Stimulated activated CD4-positive, alpha-beta T cell treated with anti-CD3 and anti-CD28 coated beads, Interleukin-1b, Interleukin-23, amount 100 ng/mL, for 1 hour (primary cell): Measurements from ENCODE around the gene ZNF436.

Experiments
- DNase-seq, 2 donors: peaks; one replicate each; pipeline ENCODE4 v3.0.0-alpha.2; 2020; ENCODE audit warnings: low read depth in 2 of 2

The ZNF436 gene

DNA sequence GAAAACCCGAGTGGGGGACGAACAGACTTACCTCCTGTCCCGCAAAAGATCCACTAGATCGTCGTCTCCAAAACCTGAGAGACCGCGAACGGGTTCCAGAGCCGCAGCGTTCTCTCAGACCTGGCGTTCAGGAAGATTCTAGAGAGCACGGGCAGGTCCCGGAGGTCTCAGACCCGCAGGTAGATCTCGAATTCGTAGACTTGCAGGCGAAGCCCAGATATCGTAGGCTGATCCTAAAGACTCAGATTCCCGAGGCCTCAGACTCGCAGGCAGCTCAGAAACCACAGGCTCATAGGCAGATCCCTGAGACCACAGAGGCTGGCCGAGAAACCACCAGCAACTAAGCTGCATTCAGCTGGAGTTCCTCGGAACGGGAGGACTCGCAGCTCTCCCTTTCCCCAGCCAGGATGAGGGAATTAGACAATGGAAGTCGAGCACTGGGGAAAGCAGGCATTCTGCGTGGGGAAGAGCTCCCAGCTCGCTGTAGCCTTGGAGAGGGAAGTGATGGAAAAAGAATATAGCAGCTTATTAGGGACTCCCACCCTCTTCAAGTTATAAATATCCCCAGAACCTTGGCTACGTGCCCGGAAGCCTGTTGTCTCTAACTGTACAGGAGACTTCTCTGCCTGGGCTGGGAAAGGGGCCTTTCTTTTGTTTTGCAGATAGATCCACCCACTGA, at the start of gene ZNF436:
Gene ZNF436 (minus strand): TSS at position 502 of the 679 bp plus-strand sequence. CDS start 1,831 bp downstream, outside the sequence.
- DNase-seq, result peak in 1 of 2 donors; percentile 9

DNA sequence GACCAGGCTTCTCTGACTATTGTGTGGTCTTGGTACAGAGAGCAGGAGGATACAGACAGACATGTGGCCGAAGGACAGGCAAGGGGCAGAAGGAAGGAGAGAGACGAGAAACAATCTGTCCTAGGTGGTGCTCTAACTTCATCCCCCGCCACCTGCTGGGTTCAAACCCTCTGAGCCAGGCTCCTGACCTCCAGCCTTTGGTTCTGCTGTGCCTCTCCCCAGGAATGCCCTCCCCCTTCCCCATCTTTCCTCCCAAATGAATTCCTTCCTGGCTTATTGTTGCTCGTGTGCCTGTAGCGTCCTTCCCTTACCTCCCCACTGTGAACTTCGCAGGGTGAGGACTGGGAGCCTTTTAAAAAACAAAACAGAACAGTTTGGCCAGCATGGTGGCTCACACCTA, 49.5 kb upstream of the ZNF436 start:
- DNase-seq, result no peak

- DNase-seq, result no peak
Measured at GRCh38 chr1:23417570-23417969, 47.9 kb upstream of the ZNF436 start.

DNA sequence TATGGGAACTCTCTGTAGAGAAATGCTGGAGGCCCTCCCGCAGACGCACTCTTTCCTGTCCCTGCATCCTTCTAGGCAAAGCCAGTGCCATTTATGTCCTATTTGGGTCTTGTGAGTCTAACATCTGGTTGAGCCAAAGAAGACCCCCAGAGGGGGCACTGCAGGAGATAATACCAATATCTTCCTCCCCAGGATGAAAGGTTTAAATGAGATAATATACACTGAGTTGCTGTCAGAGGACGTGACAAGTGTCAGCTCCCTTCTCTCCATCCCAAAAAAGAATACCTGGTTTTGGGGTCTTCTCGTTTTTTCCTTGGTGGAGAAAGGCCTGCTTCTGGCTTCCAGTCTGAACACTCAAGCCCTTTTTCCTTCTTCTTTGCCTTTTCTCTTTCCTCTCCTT, 47.3 kb upstream of the ZNF436 start:
- no peak for DNase-seq

DNA sequence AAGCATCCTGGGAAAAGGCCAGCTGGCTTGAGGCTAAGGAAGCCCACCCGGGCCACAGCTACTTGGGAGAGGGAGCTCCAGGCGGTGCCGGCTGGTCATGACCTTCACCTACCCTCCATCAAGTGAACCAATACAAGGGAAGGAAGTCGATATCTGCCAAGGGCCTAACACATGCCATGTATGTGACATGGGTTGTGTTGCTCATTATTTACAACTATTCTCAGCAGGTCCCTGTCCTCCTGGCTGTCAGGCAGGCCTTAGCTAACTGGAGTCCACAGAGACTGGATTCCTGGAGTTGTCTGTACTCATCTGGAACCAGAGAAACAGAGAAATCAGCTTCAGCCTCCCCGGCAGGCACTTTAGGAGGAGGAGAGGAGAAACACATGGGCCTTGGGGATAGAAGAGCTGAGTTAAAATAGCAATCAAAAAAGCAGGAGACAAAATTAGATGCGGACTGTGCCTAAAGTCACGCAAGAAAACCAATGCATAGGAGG, 39.2 kb upstream of the ZNF436 start:
- no peak for DNase-seq

- DNase-seq, result no peak
Measured at GRCh38 chr1:23407016-23407630, 37.5 kb upstream of the ZNF436 start.

DNA sequence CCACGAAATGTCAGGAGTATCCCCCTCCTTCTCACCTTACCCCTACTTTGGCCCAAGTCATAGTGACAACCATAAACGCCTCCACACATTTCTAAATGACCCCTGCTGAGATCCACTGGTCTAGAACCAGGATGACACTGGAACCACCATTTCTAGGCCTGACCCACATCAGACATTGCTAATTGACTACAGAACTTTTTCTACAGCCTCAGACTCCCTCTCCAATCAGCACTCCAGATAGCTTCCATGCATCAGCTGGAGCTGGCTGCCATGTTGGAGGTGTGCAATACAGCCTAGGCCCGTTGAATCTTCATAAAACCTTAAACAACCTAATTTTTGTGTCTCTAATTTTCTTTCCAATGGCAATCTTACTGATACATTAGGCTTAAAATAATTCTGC, 36.3 kb upstream of the ZNF436 start:
- no peak for DNase-seq

DNA sequence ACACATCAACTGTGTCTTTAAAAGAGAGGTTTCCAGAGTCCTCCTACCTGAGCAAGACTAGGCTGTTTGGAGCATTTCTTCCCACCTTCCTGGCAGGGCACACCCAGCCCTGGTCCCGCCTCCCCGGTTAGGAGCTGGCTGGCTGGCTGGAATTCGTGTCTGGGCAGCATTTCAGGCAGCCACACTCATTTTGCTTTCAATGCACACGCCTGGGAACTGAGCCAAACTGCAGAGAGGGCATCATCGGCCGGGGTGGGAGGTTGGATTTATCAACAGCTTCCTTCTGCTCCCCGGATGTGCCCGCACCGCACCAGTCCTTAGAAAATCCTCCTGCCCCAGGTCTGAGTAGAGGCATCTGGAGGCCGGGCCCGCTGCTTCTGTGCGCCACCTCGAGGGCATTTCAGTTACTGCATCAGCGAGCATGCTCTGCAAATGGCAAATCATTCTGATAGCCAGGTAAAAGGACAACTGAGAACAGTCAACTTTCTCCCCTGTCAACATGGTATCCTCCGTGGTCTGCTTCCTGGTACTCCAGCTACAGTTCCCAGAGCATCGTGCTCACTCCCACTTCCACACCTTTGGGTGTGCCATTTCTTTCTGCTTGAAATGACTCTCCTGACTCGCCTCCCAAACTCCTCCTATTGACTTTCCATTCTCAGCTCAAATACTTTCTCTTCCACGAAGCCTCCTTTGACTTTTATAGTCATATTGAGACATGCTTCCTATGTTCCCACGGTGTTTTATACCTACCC, 34.3 kb upstream of the ZNF436 start:
- peak; percentile 60 to 79 for DNase-seq

DNA sequence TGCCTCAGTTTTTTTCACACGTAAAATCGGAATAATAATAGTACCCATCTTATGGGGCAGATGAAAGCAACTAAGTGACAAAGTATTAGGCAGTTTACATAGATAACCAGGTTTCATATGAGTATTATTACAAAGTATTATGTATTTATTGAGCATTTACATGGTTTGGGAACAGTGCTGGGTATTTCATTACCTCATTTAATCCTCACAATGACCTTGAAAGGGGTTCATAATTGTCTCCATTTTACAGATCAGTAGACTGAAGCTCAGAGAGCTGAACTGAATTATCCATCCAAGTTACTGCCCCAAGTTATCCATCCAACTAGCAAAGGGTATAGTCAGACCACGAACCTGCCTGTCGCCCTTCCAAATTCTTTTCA, 33.7 kb upstream of the ZNF436 start:
- DNase-seq, result no peak

GRCh38 chr1:23403038-23403336, 33.4 kb upstream of the ZNF436 start:
- no peak for DNase-seq

- DNase-seq, result no peak
Measured at GRCh38 chr1:23402286-23403037, 32.8 kb upstream of the ZNF436 start.

GRCh38 chr1:23401313-23401712, 31.7 kb upstream of the ZNF436 start:
- no peak for DNase-seq

DNA sequence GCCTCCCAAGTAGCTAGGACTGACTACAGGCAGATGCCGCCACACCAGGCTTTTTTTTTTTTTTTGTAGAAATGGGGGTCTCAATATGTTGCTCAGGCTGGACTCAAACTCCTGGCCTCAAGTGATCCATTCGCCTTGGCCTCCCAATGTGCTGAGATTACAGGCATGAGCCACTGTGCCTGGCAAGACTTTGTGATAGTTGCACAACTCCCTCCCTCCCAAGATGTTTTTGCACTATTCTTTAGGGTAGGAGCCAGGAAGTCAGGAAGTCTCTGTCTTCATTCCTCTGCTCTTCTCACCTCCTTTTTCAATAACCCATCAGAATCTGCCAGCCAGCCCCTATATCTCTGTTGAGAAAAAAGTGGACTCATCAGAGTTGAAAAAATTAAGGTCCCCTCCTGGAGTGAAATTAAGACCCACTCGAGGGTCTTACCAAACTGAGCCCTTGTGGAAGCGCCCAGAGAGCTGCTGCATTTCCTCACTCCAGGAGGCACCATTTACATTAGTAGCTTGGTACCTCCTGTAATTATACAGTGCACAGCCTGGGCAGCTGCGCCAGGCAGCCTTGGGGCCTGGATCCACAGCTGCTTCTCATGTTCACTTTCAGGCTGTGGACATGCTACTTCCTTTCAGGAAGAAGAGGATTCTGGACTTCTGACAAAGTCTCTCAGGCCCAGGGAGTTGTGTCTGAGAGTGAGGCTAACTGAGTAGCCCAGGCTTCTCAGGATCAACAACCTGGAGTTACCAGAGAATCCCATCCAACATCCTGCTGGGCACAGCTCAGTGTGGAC, 30.9 kb upstream of the ZNF436 start:
- no peak for DNase-seq

- no peak for DNase-seq
Measured at GRCh38 chr1:23399229-23399628, 29.6 kb upstream of the ZNF436 start.

GRCh38 chr1:23397908-23398307, 28.3 kb upstream of the ZNF436 start:
- no peak for DNase-seq

- no peak for DNase-seq
Measured at GRCh38 chr1:23396380-23396779, 26.7 kb upstream of the ZNF436 start.

DNA sequence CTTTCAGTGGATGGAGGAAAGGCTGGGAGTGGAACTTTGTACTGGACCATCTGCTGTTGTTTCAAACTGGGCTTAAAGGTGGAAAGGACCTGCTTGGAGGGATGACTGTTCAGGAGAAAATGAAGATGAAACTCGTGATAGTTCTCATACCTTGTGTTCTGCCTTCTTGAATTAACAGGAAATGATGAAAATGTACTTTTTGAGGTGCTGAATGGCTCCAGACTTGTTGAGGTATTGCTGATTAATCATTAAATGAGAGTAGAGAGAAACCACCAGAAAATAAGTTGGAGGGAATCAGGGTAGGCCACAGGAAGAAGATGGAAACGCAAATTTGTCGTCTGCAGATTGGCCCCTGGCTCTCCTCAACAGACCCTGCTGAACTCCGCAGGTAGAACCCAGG, 26.2 kb upstream of the ZNF436 start:
- DNase-seq, result no peak

DNA sequence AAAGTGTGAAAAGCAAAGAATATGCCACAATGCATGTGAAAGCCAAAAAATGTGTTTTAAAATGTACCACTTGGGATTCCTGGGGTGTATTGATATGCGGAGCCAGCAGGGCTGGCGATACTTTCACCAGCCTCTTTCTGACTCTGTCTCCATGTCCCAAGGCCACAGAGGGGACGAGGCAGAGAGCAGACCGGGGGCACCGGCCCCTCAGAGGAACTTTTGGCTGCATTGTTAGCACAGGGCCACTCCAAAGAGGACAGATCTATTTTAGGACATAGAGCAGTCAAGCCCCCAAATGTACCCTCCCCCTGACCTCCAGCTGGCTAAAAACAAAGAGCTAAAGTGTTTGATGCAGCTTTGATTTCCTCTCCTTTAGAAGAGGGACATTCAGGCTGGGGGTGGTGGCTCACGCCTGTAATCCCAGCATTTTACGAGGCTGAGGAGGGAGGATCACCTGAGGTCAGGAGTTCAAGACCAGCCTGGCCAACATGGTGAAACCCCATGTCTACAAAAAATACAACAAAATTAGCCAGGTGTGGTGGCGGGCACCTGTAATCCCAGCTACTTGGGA, 25.6 kb upstream of the ZNF436 start:
- no peak for DNase-seq

DNA sequence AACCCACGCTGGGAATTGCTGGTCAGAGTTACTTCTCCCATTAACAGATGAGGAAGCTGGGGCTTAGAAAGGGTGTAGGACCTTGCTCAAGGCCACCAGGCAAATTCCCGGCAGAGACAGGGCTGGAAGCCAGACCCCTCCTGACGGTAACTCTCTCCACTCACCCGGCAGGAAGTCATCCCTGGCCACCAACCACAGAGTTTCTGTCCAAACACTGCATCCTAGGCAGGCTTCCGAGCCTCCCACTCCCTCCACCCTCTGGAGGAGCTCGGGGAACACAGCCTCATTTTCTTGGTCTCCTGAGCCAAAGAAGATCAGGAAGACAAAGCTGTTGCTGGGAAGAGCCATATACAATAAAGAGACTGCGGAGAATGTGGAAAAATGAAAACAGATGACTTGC, 25.0 kb upstream of the ZNF436 start:
- DNase-seq, result no peak

DNA sequence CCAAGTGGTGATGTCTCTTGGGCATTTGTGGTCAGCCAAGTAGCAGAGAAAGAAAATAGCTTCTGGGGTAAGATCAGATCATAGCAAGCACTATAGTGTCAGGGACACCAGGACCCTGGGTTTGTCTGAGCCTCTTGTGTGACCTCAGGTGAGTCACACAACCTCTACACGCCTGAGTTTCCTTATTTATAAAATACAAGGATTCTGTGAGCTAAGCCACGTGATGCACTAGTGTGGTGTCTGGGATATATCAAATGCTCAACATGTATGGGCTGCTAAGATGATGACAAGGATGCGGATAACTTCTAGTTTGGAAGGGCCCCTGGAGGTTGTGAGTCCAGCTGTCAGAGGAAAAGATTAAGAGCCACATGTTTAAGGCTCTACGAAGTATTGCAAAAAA, 24.5 kb upstream of the ZNF436 start:
- DNase-seq, result no peak

DNA sequence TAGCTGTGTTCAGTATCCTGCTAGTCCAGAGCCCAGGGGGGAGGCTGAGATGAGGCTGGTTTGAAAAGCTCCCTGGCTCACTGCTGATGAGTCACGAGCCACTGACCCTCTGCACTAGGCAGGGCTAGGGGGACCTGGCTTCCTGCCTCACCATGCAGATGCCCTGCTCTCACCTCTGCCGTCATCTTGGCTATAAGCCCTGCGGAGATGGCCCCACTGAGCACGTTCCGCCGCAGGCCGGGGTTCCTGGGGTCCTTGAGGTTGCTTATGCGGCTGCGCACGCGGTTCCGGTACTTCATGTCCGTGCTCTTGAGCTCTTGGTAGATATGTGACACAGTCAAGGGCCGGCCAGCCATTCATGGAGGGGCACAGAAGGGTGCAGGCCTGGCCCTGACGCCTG, 24.1 kb upstream of the ZNF436 start:
- no peak for DNase-seq
